HEK293 (cell line): ENCODE data around the gene CAT.

Experiments used
- CTCF ChIA-PET: fragments of 350-600 bp; formaldehyde crosslinking; extraction: SDS; loops from one replicate; lab custom pipeline; 2021; ENCODE audit warnings: antibody characterized with exemption; lab: Yijun Ruan, JAX
- POLR2A ChIA-PET: fragments of 300-600 bp; formaldehyde crosslinking; extraction: SDS; loops from one replicate; lab custom pipeline; 2020; ENCODE audit warnings: antibody characterized with exemption, inconsistent platforms; lab: Yijun Ruan, JAX
- H3K27ac ChIP-seq: fragments of 200-500 bp; sonication (Bioruptor generic); 2 replicates; pipeline ENCODE4 v1.5.1; 2014; ENCODE audit warnings: low read depth, low read length, control low read depth, inconsistent platforms; ENCODE audit errors: extremely low read depth
- H3K36me3 ChIP-seq, 2 experiments: fragments of 200-500 bp in 1 of 2; sonication (Bioruptor generic) in 1 of 2; 1 replicate in 1 of 2; 2 replicates in 1 of 2; pipeline ENCODE4 v1.5.1; 2014 to 2017; ENCODE audit warnings: inconsistent platforms in 2 of 2, low read length in 2 of 2; ENCODE audit not compliant: control insufficient read depth in 2 of 2, insufficient read depth in 1 of 2
- H3K4me1 ChIP-seq: fragments of 200-500 bp; sonication (Bioruptor generic); 2 replicates; pipeline ENCODE4 v1.5.1; 2014; ENCODE audit warnings: mild to moderate bottlenecking, low read length, inconsistent platforms; ENCODE audit not compliant: control insufficient read depth, insufficient read depth
- H3K4me3 ChIP-seq: 2 replicates; pipeline ENCODE4 v1.5.1; 2011; ENCODE audit warnings: low read depth, mild to moderate bottlenecking, control low read depth, low read length, moderate library complexity
- H3K9me3 ChIP-seq: fragments of 200-500 bp; sonication (Bioruptor generic); 2 replicates; pipeline ENCODE4 v1.5.1; 2014; ENCODE audit warnings: low read depth, low read length, inconsistent platforms; ENCODE audit not compliant: control insufficient read depth, insufficient read depth
- EGR2 ChIP-seq: fragments of 450-650 bp; formaldehyde crosslinking; IDR thresholded peaks from 2 replicates; pipeline ENCODE4 v1.5.1; 2016; ENCODE audit warnings: low read depth, missing biosample characterization, missing genetic modification characterization
- MEIS1 ChIP-seq: sonication (generic); formaldehyde crosslinking; IDR thresholded peaks from 2 replicates; pipeline ENCODE4 v1.8.1; 2022; ENCODE audit warnings: missing genetic modification reagents, mild to moderate bottlenecking, borderline replicate concordance
- MYNN ChIP-seq: fragments of 450-650 bp; formaldehyde crosslinking; IDR thresholded peaks from 2 replicates; pipeline ENCODE4 v1.5.1; 2016; ENCODE audit warnings: missing biosample characterization, missing genetic modification characterization, borderline replicate concordance
- SALL2 ChIP-seq: fragments of 450-650 bp; formaldehyde crosslinking; IDR thresholded peaks from 2 replicates; pipeline ENCODE4 v1.5.0; 2017; ENCODE audit warnings: missing biosample characterization, mild to moderate bottlenecking, missing genetic modification characterization, borderline replicate concordance
- TCF7L2 ChIP-seq: IDR thresholded peaks from 2 replicates; pipeline ENCODE4 v1.6.1; 2011; ENCODE audit warnings: low read depth, mild to moderate bottlenecking, inconsistent platforms, low read length, moderate library complexity, borderline replicate concordance
- TRIM28 ChIP-seq: IDR thresholded peaks from 2 replicates; pipeline ENCODE4 v1.6.1; 2011; ENCODE audit warnings: low read length, control low read depth, borderline replicate concordance
- YY1 ChIP-seq: fragments of 450-650 bp; formaldehyde crosslinking; IDR thresholded peaks from 2 replicates; pipeline ENCODE4 v1.5.1; 2018; ENCODE audit warnings: missing biosample characterization, missing genetic modification characterization
- ZBTB6 ChIP-seq: fragments of 450-650 bp; formaldehyde crosslinking; IDR thresholded peaks from 2 replicates; pipeline ENCODE4 v1.5.1; 2017; ENCODE audit warnings: missing biosample characterization, missing genetic modification characterization
- ZBTB7A ChIP-seq: fragments of 450-650 bp; formaldehyde crosslinking; IDR thresholded peaks from 2 replicates; pipeline ENCODE4 v1.5.1; 2016; ENCODE audit warnings: low read depth, missing biosample characterization, missing genetic modification characterization
- ZFP37 ChIP-seq: fragments of 450-650 bp; formaldehyde crosslinking; IDR thresholded peaks from 2 replicates; pipeline ENCODE4 v1.5.1; 2016; ENCODE audit warnings: missing biosample characterization, missing genetic modification characterization
- ZIC2 ChIP-seq: fragments of 450-650 bp; formaldehyde crosslinking; IDR thresholded peaks from 2 replicates; pipeline ENCODE4 v1.5.1; 2016; ENCODE audit warnings: missing biosample characterization, missing genetic modification characterization
- ZNF114 ChIP-seq: fragments of 450-650 bp; formaldehyde crosslinking; IDR thresholded peaks from 2 replicates; pipeline ENCODE4 v1.5.0; 2017; ENCODE audit warnings: missing biosample characterization, missing genetic modification characterization
- ZNF132 ChIP-seq: fragments of 450-650 bp; formaldehyde crosslinking; IDR thresholded peaks from 2 replicates; pipeline ENCODE4 v1.5.1; 2017; ENCODE audit warnings: missing biosample characterization, missing genetic modification characterization, borderline replicate concordance
- ZNF157 ChIP-seq: fragments of 450-650 bp; formaldehyde crosslinking; IDR thresholded peaks from 2 replicates; pipeline ENCODE4 v1.5.1; 2016; ENCODE audit warnings: missing biosample characterization, missing genetic modification characterization
- ZNF18 ChIP-seq: fragments of 450-650 bp; formaldehyde crosslinking; IDR thresholded peaks from 2 replicates; pipeline ENCODE4 v1.5.1; 2016; ENCODE audit warnings: missing biosample characterization, missing genetic modification characterization
- ZNF19 ChIP-seq: fragments of 450-650 bp; formaldehyde crosslinking; IDR thresholded peaks from 2 replicates; pipeline ENCODE4; 2016; ENCODE audit warnings: missing biosample characterization, missing genetic modification characterization, low read depth
- ZNF266 ChIP-seq: fragments of 450-650 bp; formaldehyde crosslinking; IDR thresholded peaks from 2 replicates; pipeline ENCODE4 v1.5.1; 2016; ENCODE audit warnings: missing biosample characterization, missing genetic modification characterization, low read depth
- ZNF274 ChIP-seq, 2 experiments: fragments of 200-500 bp in 1 of 2; fragments of 450-650 bp in 1 of 2; sonication (Bioruptor generic) in 1 of 2; formaldehyde crosslinking in 1 of 2; IDR thresholded peaks; 2 replicates each; pipeline versions ENCODE4 v1.5.1 to v1.6.1; 2014 to 2016; ENCODE audit warnings: borderline replicate concordance in 1 of 2, inconsistent platforms in 1 of 2, low read length in 1 of 2, missing biosample characterization in 1 of 2, missing genetic modification characterization in 1 of 2
- ZNF280D ChIP-seq: fragments of 450-650 bp; formaldehyde crosslinking; IDR thresholded peaks from 2 replicates; pipeline ENCODE4 v1.5.1; 2016; ENCODE audit warnings: missing biosample characterization, missing genetic modification characterization
- ZNF292 ChIP-seq: fragments of 450-650 bp; formaldehyde crosslinking; IDR thresholded peaks from 2 replicates; pipeline ENCODE4 v1.5.1; 2016; ENCODE audit warnings: low read depth, missing biosample characterization, missing genetic modification characterization, borderline replicate concordance
- ZNF394 ChIP-seq: fragments of 450-650 bp; formaldehyde crosslinking; IDR thresholded peaks from 2 replicates; pipeline ENCODE4 v1.5.1; 2016; ENCODE audit warnings: missing biosample characterization, missing genetic modification characterization, mild to moderate bottlenecking, moderate library complexity, borderline replicate concordance
- ZNF404 ChIP-seq: fragments of 450-650 bp; formaldehyde crosslinking; IDR thresholded peaks from 2 replicates; pipeline ENCODE4 v1.5.1; 2017; ENCODE audit warnings: missing biosample characterization, missing genetic modification characterization
- ZNF423 ChIP-seq: fragments of 450-650 bp; formaldehyde crosslinking; IDR thresholded peaks from 2 replicates; pipeline ENCODE4 v1.5.1; 2016; ENCODE audit warnings: missing biosample characterization, missing genetic modification characterization
- ZNF488 ChIP-seq: fragments of 450-650 bp; formaldehyde crosslinking; IDR thresholded peaks from 2 replicates; pipeline ENCODE4 v1.5.1; 2016; ENCODE audit warnings: missing biosample characterization, missing genetic modification characterization
- ZNF560 ChIP-seq: fragments of 450-650 bp; formaldehyde crosslinking; IDR thresholded peaks from 2 replicates; pipeline ENCODE4 v1.5.1; 2017; ENCODE audit warnings: missing biosample characterization, missing genetic modification characterization, borderline replicate concordance
- ZNF585B ChIP-seq: fragments of 450-650 bp; formaldehyde crosslinking; IDR thresholded peaks from 2 replicates; pipeline ENCODE4 v1.5.1; 2016; ENCODE audit warnings: missing biosample characterization, missing genetic modification characterization
- ZNF639 ChIP-seq: fragments of 450-650 bp; formaldehyde crosslinking; IDR thresholded peaks from 2 replicates; pipeline ENCODE4 v1.5.1; 2016; ENCODE audit warnings: missing biosample characterization, missing genetic modification characterization
- ZNF658 ChIP-seq: fragments of 450-650 bp; formaldehyde crosslinking; IDR thresholded peaks from 2 replicates; pipeline ENCODE4; 2016; ENCODE audit warnings: missing biosample characterization, missing genetic modification characterization
- ZNF76 ChIP-seq: fragments of 450-650 bp; formaldehyde crosslinking; IDR thresholded peaks from 2 replicates; pipeline ENCODE4; 2016; ENCODE audit warnings: low read depth, missing biosample characterization, missing genetic modification characterization, borderline replicate concordance

The CAT gene

GRCh38 chr11:34411111-34411510 is 27.6 kb upstream of the CAT start:
- no peaks in the 10 kb centered on the region for H3K36me3 ChIP-seq
- H3K4me3 ChIP-seq, result no peak overlapping the region
- H3K4me1 ChIP-seq, result no peaks in the 10 kb centered on the region
- no peak for TF ChIP-seq ZIC2 (tag by site-specific recombination)
- TF ChIP-seq MYNN (tag by site-specific recombination), result no peak
- no peak for TF ChIP-seq ZNF114 (tag by site-specific recombination)
- TF ChIP-seq ZNF132 (tag by site-specific recombination), result no peak
- no peak for TF ChIP-seq ZBTB6 (tag by site-specific recombination)
- no peak for TF ChIP-seq TCF7L2
- TF ChIP-seq ZNF274 (IDR thresholded peaks at IDR 0.05; ENCODE audit: low read length), result no peak
- no peak for TF ChIP-seq ZNF274 (tag by site-specific recombination; IDR thresholded peaks at IDR 0.05; ENCODE audit: borderline replicate concordance)
- no peak for TF ChIP-seq ZNF658 (tag by site-specific recombination)
- no peak for TF ChIP-seq MEIS1 (CRISPR knock-in tag)
- no peak for TF ChIP-seq ZFP37
- TF ChIP-seq ZNF76 (tag by site-specific recombination), result no peak
- TF ChIP-seq ZBTB7A (tag by site-specific recombination), result no peak
- no peak for TF ChIP-seq ZNF639 (tag by site-specific recombination)
- TF ChIP-seq ZNF394, result no peak
- no peak for TF ChIP-seq SALL2 (tag by site-specific recombination)
- TF ChIP-seq ZNF19 (tag by site-specific recombination), result no peak
- TF ChIP-seq TRIM28, result no peak
- TF ChIP-seq, all 188 proteins: peak for 0
- CTCF ChIA-PET, result no interaction called here
- H3K27ac ChIP-seq, result no peak overlapping the region
- H3K9me3 ChIP-seq, result no peaks in the 10 kb centered on the region
- POLR2A ChIA-PET, result no interaction called here

GRCh38 chr11:34411791-34412190 is 26.9 kb upstream of the CAT start:
- Histone ChIP-seq H3K27ac (no peak overlapping the region), H3K36me3 (no peaks in the 10 kb centered on the region), H3K4me3 (no peak overlapping the region), H3K4me1 (no peaks in the 10 kb centered on the region), H3K9me3 (no peaks in the 10 kb centered on the region)
- CTCF ChIA-PET, result interaction anchor here (1.2 kb wide), 1 partner anchor 554 kb away, joined by 3 read pairs; no protein-coding TSS in a partner anchor
- POLR2A ChIA-PET, result no interaction called here
- no peak for TF ChIP-seq ZNF488
- no peak for TF ChIP-seq ZNF18 (tag by site-specific recombination)
- TF ChIP-seq ZNF423 (tag by site-specific recombination), result no peak
- TF ChIP-seq EGR2 (tag by site-specific recombination), result no peak
- TF ChIP-seq ZNF560 (tag by site-specific recombination), result no peak
- no peak for TF ChIP-seq ZNF280D (tag by site-specific recombination)
- TF ChIP-seq ZNF585B (tag by site-specific recombination), result no peak
- TF ChIP-seq ZNF266 (tag by site-specific recombination), result no peak
- TF ChIP-seq ZNF157 (tag by site-specific recombination), result no peak
- TF ChIP-seq ZNF292, result no peak
- TF ChIP-seq YY1 (tag by site-specific recombination), result no peak
- no peak for TF ChIP-seq ZNF404
